MCF 10A (cell line): ENCODE results near the gene TBXAS1. TPM values are rescaled to one million over a fixed set of nuclear protein-coding genes. Genes with fewer than 3 reads are reported as not detected.

Experiments
- BruUV-seq: library from RNA; stranded (reverse); fragments of 400-500 nt; replicated peaks from 2 replicates; lab custom pipeline; 2021; lab: Mats Ljungman, UMichigan
- CTCF ChIA-PET: fragments of 300-600 bp; sonication (Branson Sonifier 250); formaldehyde crosslinking; extraction: SDS; loops from one replicate; lab custom pipeline; 2021; ENCODE audit warnings: antibody characterized with exemption, inconsistent platforms; lab: Yijun Ruan, JAX
- POLR2A ChIA-PET: fragments of 300-600, 350-650 bp; sonication (Branson Sonifier 250); formaldehyde crosslinking; extraction: SDS; loops from one replicate; lab custom pipeline; 2020; ENCODE audit warnings: antibody characterized with exemption, inconsistent platforms; lab: Yijun Ruan, JAX
- DNase-seq: peaks from one replicate; pipeline ENCODE4 v3.0.0-alpha.2; 2018; ENCODE audit not compliant: unreplicated experiment
- H3K27ac Mint-ChIP-seq: one replicate; pipeline ENCODE4 v1.8.0; 2022; ENCODE audit warnings: mild to moderate bottlenecking, low read depth, mixed read lengths; ENCODE audit not compliant: unreplicated experiment
- H3K27me3 Mint-ChIP-seq: one replicate; pipeline ENCODE4 v1.8.0; 2022; ENCODE audit warnings: mixed read lengths; ENCODE audit not compliant: insufficient read depth, unreplicated experiment
- H3K36me3 Mint-ChIP-seq: one replicate; pipeline ENCODE4 v1.8.0; 2022; ENCODE audit warnings: mild to moderate bottlenecking, moderate library complexity, mixed read lengths; ENCODE audit not compliant: insufficient read depth, unreplicated experiment
- H3K4me1 Mint-ChIP-seq: one replicate; pipeline ENCODE4 v1.8.0; 2022; ENCODE audit warnings: mixed read lengths; ENCODE audit not compliant: insufficient read depth, unreplicated experiment
- H3K4me3 Mint-ChIP-seq: one replicate; pipeline ENCODE4 v1.8.0; 2022; ENCODE audit warnings: mild to moderate bottlenecking, moderate library complexity, mixed read lengths; ENCODE audit not compliant: unreplicated experiment
- H3K9me3 Mint-ChIP-seq: one replicate; pipeline ENCODE4 v1.8.0; 2022; ENCODE audit warnings: mixed read lengths; ENCODE audit not compliant: unreplicated experiment
- intact Hi-C: fragments of 100-400 bp; cut with micrococcal nuclease; formaldehyde crosslinking; loops from 2 replicates; pipeline ENCODE4 v1.14.1; 2022
- total RNA-seq: library from RNA; stranded (reverse); gene quantifications from 2 replicates; pipeline ENCODE4 v1.2.3, GENCODE V29; 2022
- TF ChIP-seq, protein P1 (sequence below): fragments of 200-600 bp; IDR thresholded peaks from one replicate; pipeline ENCODE4 v1.8.0; 2022; ENCODE audit warnings: antibody characterized with exemption, mild to moderate bottlenecking; ENCODE audit not compliant: unreplicated experiment

The TBXAS1 gene
- total RNA-seq, 1 experiment from 2014 or later: 1.5 TPM

DNA sequence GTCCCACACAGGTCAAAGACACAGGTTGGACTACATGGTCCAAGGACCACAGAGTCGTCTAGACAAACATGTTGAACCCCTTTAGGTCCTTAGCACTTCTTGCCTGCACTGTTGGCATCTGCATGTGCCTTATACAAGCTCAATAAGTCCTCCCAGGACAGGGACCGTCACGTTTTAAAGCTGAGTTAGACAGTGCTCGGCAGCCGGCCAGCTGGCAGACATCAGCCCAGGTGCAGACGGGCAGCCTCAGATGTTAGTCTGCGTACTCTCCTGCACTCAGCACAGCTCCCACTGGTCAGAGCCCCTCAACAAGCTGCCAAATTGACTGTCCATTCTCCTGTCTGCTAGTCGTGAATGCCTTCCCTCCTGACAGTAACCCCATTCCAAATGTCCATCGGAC is 198.8 kb downstream of the TBXAS1 start:
- intact Hi-C loops: no loop called here
- Mint-ChIP-seq H3K27me3 (no peaks in the 10 kb centered on the region), H3K36me3 (peaks cover 46% of the 10 kb centered on the region), H3K9me3 (no peaks in the 10 kb centered on the region), H3K4me3 (no peak overlapping the region), H3K4me1 (peaks cover 6% of the 10 kb centered on the region), H3K27ac (no peak overlapping the region)
- TF ChIP-seq, protein P1, sequence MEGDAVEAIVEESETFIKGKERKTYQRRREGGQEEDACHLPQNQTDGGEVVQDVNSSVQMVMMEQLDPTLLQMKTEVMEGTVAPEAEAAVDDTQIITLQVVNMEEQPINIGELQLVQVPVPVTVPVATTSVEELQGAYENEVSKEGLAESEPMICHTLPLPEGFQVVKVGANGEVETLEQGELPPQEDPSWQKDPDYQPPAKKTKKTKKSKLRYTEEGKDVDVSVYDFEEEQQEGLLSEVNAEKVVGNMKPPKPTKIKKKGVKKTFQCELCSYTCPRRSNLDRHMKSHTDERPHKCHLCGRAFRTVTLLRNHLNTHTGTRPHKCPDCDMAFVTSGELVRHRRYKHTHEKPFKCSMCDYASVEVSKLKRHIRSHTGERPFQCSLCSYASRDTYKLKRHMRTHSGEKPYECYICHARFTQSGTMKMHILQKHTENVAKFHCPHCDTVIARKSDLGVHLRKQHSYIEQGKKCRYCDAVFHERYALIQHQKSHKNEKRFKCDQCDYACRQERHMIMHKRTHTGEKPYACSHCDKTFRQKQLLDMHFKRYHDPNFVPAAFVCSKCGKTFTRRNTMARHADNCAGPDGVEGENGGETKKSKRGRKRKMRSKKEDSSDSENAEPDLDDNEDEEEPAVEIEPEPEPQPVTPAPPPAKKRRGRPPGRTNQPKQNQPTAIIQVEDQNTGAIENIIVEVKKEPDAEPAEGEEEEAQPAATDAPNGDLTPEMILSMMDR: no peak
- ChIA-PET CTCF (no interaction called here), POLR2A (no interaction called here)
- DNase-seq: no peak
- no TSS peak for BruUV-seq

DNA sequence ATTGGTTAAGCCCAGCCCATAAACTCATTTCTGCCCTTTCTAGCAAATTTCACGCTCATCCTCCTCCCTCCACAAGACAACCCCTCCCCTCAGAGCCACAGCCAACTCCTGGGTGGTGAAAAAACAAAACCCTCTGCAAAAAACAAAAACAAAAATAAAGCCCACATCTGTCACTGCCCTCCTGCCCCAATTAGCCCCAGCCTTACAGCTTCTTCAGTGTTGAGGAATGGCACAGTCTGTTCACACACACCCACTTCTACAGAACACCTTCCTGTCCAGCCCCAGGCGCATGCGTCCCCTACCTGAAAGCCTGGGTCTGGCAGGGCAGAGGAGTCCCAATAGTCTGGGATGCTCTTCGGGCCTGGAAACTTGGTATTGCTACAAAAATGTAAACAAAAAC is 199.2 kb downstream of the TBXAS1 start:
- Mint-ChIP-seq H3K27me3 (no peaks in the 10 kb centered on the region), H3K9me3 (no peaks in the 10 kb centered on the region), H3K27ac (no peak overlapping the region), H3K4me3 (no peak overlapping the region), H3K36me3 (peaks cover 44% of the 10 kb centered on the region), H3K4me1 (peaks cover 9% of the 10 kb centered on the region)
- intact Hi-C loops: no loop called here
- DNase-seq: no peak
- ChIA-PET POLR2A (no interaction called here), CTCF (no interaction called here)
- TF ChIP-seq, protein P1: no peak
- no TSS peak for BruUV-seq

DNA sequence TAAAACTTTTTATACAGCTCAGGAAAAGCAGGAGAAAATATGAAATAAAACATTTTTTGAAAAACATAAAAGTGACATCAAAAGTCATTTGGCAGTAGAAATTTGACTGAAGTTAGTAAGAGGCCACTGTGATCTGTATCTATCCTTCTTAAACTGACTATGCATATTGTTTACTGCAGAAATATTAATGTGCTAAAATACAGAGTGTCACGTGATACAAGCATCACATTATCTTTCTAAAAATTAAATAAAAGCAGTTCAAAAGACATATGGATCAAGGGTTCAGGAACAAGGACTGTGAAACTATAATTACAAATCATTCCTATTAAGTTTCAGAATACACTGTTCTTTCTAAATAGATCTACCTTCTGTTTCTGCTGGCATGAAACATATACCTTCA is 200.0 kb downstream of the TBXAS1 start:
- intact Hi-C loops: no loop called here
- no peak overlapping the region for H3K4me3 Mint-ChIP-seq
- H3K36me3 Mint-ChIP-seq: peaks cover 43% of the 10 kb centered on the region
- DNase-seq: no peak
- H3K9me3 Mint-ChIP-seq: no peaks in the 10 kb centered on the region
- BruUV-seq: no TSS peak
- ChIA-PET CTCF (interaction anchor here (0.6 kb wide), 1 partner anchor 82 kb away, joined by 3 read pairs; no protein-coding TSS in a partner anchor), POLR2A (no interaction called here)
- peaks cover 17% of the 10 kb centered on the region for H3K4me1 Mint-ChIP-seq
- no peaks in the 10 kb centered on the region for H3K27me3 Mint-ChIP-seq
- TF ChIP-seq, protein P1: no peak
- no peak overlapping the region for H3K27ac Mint-ChIP-seq

- CTCF ChIA-PET: no interaction called here
- intact Hi-C loops: no loop called here
- Mint-ChIP-seq H3K4me1 (peaks cover 17% of the 10 kb centered on the region), H3K36me3 (peaks cover 26% of the 10 kb centered on the region), H3K9me3 (no peaks in the 10 kb centered on the region), H3K27me3 (no peaks in the 10 kb centered on the region), H3K4me3 (no peak overlapping the region), H3K27ac (no peak overlapping the region)
- TF ChIP-seq, protein P1: no peak
- POLR2A ChIA-PET: no interaction called here
- DNase-seq: no peak
- BruUV-seq: no TSS peak
Observed at GRCh38 chr7:140031364-140031763, 202.3 kb downstream of the TBXAS1 start.
